ENCODE measurements around the gene NLRC5. TPM values are rescaled to one million over a fixed set of nuclear protein-coding genes. Genes with fewer than 3 reads are reported as not detected.

The NLRC5 gene
- total RNA-seq, 1 donor from 2014 or later = 29.9 TPM

- no peaks in the 10 kb centered on the region for H3K9me3 ChIP-seq (ENCODE audit: insufficient read depth, low read depth, low read length)
- no peak overlapping the region for H3K4me2 ChIP-seq (ENCODE audit: low read length)
- peaks cover 10% of the 10 kb centered on the region for H3K4me1 ChIP-seq (ENCODE audit: insufficient read depth, low read length)
- Mint-ChIP-seq H3K9me3 (ENCODE audit: unreplicated experiment) (no peaks in the 10 kb centered on the region), H3K4me3 (ENCODE audit: unreplicated experiment) (no peak overlapping the region), H3K27ac (ENCODE audit: unreplicated experiment) (no peak overlapping the region), H3K27me3 (ENCODE audit: low read depth, unreplicated experiment) (peaks cover 14% of the 10 kb centered on the region), H3K36me3 (ENCODE audit: low read depth, unreplicated experiment) (peaks cover 13% of the 10 kb centered on the region), H3K4me1 (ENCODE audit: low read depth, unreplicated experiment) (peaks cover 5% of the 10 kb centered on the region)
- no peak overlapping the region for H3K4me3 ChIP-seq (ENCODE audit: insufficient read depth, low read depth, low read length)
- H4K20me1 ChIP-seq (ENCODE audit: insufficient read depth, low read length) = no peaks in the 10 kb centered on the region
- TF ChIP-seq EZH2 (IDR thresholded peaks at IDR 0.05; ENCODE audit: insufficient read depth, low read length) = no peak
- TF ChIP-seq, protein P1, sequence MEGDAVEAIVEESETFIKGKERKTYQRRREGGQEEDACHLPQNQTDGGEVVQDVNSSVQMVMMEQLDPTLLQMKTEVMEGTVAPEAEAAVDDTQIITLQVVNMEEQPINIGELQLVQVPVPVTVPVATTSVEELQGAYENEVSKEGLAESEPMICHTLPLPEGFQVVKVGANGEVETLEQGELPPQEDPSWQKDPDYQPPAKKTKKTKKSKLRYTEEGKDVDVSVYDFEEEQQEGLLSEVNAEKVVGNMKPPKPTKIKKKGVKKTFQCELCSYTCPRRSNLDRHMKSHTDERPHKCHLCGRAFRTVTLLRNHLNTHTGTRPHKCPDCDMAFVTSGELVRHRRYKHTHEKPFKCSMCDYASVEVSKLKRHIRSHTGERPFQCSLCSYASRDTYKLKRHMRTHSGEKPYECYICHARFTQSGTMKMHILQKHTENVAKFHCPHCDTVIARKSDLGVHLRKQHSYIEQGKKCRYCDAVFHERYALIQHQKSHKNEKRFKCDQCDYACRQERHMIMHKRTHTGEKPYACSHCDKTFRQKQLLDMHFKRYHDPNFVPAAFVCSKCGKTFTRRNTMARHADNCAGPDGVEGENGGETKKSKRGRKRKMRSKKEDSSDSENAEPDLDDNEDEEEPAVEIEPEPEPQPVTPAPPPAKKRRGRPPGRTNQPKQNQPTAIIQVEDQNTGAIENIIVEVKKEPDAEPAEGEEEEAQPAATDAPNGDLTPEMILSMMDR (IDR thresholded peaks at IDR 0.05; ENCODE audit: insufficient read depth, low read depth, low read length) = no peak
- H2AFZ ChIP-seq (ENCODE audit: low read depth, low read length) = no peak overlapping the region
- H3K36me3 ChIP-seq (ENCODE audit: insufficient read depth, low read length) = no peaks in the 10 kb centered on the region
- peaks cover 4% of the 10 kb centered on the region for H3K27me3 ChIP-seq (ENCODE audit: insufficient read depth, low read length)
- H3K79me2 ChIP-seq (ENCODE audit: insufficient read depth, low read length) = no peaks in the 10 kb centered on the region
- no peak for FAIRE-seq
- DNase-seq (ENCODE audit: low read depth) = no peak
- H3K27ac ChIP-seq (ENCODE audit: low read depth, low read length) = no peak overlapping the region
- no peak overlapping the region for H3K9ac ChIP-seq (ENCODE audit: low read length)
Measured at GRCh38 chr16:56980792-56981724, 8.3 kb upstream of the NLRC5 start.

- H3K9ac ChIP-seq (ENCODE audit: low read length) = no peak overlapping the region
- H3K4me2 ChIP-seq (ENCODE audit: low read length) = no peak overlapping the region
- peaks cover 5% of the 10 kb centered on the region for H3K4me1 Mint-ChIP-seq (ENCODE audit: low read depth, unreplicated experiment)
- no peak for DNase-seq (ENCODE audit: low read depth)
- no peak overlapping the region for H2AFZ ChIP-seq (ENCODE audit: low read depth, low read length)
- no peak overlapping the region for H3K27ac Mint-ChIP-seq (ENCODE audit: unreplicated experiment)
- H3K4me3 ChIP-seq (ENCODE audit: insufficient read depth, low read depth, low read length) = no peak overlapping the region
- peaks cover 4% of the 10 kb centered on the region for H3K27me3 ChIP-seq (ENCODE audit: insufficient read depth, low read length)
- no peaks in the 10 kb centered on the region for H3K79me2 ChIP-seq (ENCODE audit: insufficient read depth, low read length)
- H3K4me1 ChIP-seq (ENCODE audit: insufficient read depth, low read length) = peaks cover 10% of the 10 kb centered on the region
- FAIRE-seq = no peak
- H4K20me1 ChIP-seq (ENCODE audit: insufficient read depth, low read length) = no peaks in the 10 kb centered on the region
- H3K27ac ChIP-seq (ENCODE audit: low read depth, low read length) = no peak overlapping the region
- H3K9me3 ChIP-seq (ENCODE audit: insufficient read depth, low read depth, low read length) = no peaks in the 10 kb centered on the region
- no peaks in the 10 kb centered on the region for H3K36me3 ChIP-seq (ENCODE audit: insufficient read depth, low read length)
- no peak overlapping the region for H3K4me3 Mint-ChIP-seq (ENCODE audit: unreplicated experiment)
- H3K27me3 Mint-ChIP-seq (ENCODE audit: low read depth, unreplicated experiment) = peaks cover 11% of the 10 kb centered on the region
- no peak for TF ChIP-seq EZH2 (IDR thresholded peaks at IDR 0.05; ENCODE audit: insufficient read depth, low read length)
- TF ChIP-seq, protein P1 (IDR thresholded peaks at IDR 0.05; ENCODE audit: insufficient read depth, low read depth, low read length) = no peak
- H3K9me3 Mint-ChIP-seq (ENCODE audit: unreplicated experiment) = no peaks in the 10 kb centered on the region
- peaks cover 13% of the 10 kb centered on the region for H3K36me3 Mint-ChIP-seq (ENCODE audit: low read depth, unreplicated experiment)
Measured at GRCh38 chr16:56981729-56982271, 7.6 kb upstream of the NLRC5 start.
